WTC11 (cell line): ENCODE results near the gene FRK. TPM values are rescaled to one million over a fixed set of nuclear protein-coding genes. Genes with fewer than 3 reads are reported as not detected.

ENCODE experiments used
- ATAC-seq: fragments of 200-7000 bp; cut with Tn5 transposase; 2 replicates; pipeline ENCODE4 v1.10.0; 2021; ENCODE audit warnings: mild to moderate bottlenecking, moderate library complexity
- CTCF ChIA-PET: fragments of 300-600 bp; sonication (Branson Sonifier 250); formaldehyde crosslinking; loops from one replicate; lab custom pipeline; 2021; ENCODE audit warnings: antibody characterized with exemption; lab: Charles Lee
- POLR2A ChIA-PET: fragments of 350-600 bp; sonication (Branson Sonifier 250); formaldehyde crosslinking; loops from one replicate; lab custom pipeline; 2021; ENCODE audit warnings: antibody characterized with exemption; lab: Charles Lee
- DNase-seq: peaks from one replicate; pipeline ENCODE4 v3.0.0; 2021; ENCODE audit warnings: low spot score
- H3K27ac Mint-ChIP-seq: 2 replicates; pipeline ENCODE4 v1.8.0; 2021; ENCODE audit warnings: mixed read lengths
- H3K27me3 Mint-ChIP-seq: 2 replicates; pipeline ENCODE4 v1.8.0; 2021; ENCODE audit warnings: low read depth, mild to moderate bottlenecking, moderate library complexity, mixed read lengths
- H3K36me3 Mint-ChIP-seq: 2 replicates; pipeline ENCODE4 v1.8.0; 2021; ENCODE audit warnings: mixed read lengths
- H3K4me1 Mint-ChIP-seq: 2 replicates; pipeline ENCODE4 v1.8.0; 2022; ENCODE audit warnings: mixed read lengths
- H3K4me3 Mint-ChIP-seq: 2 replicates; pipeline ENCODE4 v1.8.0; 2021; ENCODE audit warnings: mild to moderate bottlenecking, moderate library complexity, mixed read lengths
- H3K9me3 Mint-ChIP-seq: 2 replicates; pipeline ENCODE4 v1.8.0; 2021; ENCODE audit warnings: mixed read lengths
- ELF4 ChIP-seq: sonication (generic); formaldehyde crosslinking; IDR thresholded peaks from 2 replicates; pipeline ENCODE4 v1.8.1; 2022; ENCODE audit warnings: low read depth, mild to moderate bottlenecking, moderate library complexity, missing genetic modification reagents
- ESRRA ChIP-seq: sonication (generic); formaldehyde crosslinking; IDR thresholded peaks from 2 replicates; pipeline ENCODE4 v1.8.1; 2022; ENCODE audit warnings: mild to moderate bottlenecking, missing genetic modification reagents, borderline replicate concordance
- FOXJ3 ChIP-seq: sonication (generic); formaldehyde crosslinking; IDR thresholded peaks from 2 replicates; pipeline ENCODE4 v1.9.0; 2021; ENCODE audit warnings: missing genetic modification reagents, mild to moderate bottlenecking, borderline replicate concordance
- GABPB1 ChIP-seq: sonication (generic); formaldehyde crosslinking; IDR thresholded peaks from 2 replicates; pipeline ENCODE4 v1.8.1; 2023; ENCODE audit warnings: mild to moderate bottlenecking, missing genetic modification reagents
- NR3C1 ChIP-seq: sonication (generic); formaldehyde crosslinking; conservative IDR thresholded peaks from 2 replicates; pipeline ENCODE4 v1.8.1; 2023; ENCODE audit warnings: low read depth, mild to moderate bottlenecking, missing genetic modification reagents
- OVOL2 ChIP-seq: fragments of 250-450 bp; sonication (Bioruptor Pico); IDR thresholded peaks from 2 replicates; pipeline ENCODE4 v1.9.0; 2021; ENCODE audit warnings: mild to moderate bottlenecking, borderline replicate concordance
- SP1 ChIP-seq: sonication (generic); formaldehyde crosslinking; conservative IDR thresholded peaks from 2 replicates; pipeline ENCODE4 v1.8.1; 2022; ENCODE audit warnings: missing genetic modification reagents
- ZNF138 ChIP-seq: sonication (generic); formaldehyde crosslinking; conservative IDR thresholded peaks from 2 replicates; pipeline ENCODE4 v1.8.1; 2022; ENCODE audit warnings: mild to moderate bottlenecking, moderate library complexity, missing genetic modification reagents
- ZNF396 ChIP-seq: fragments of 250-450 bp; sonication (Bioruptor Pico); IDR thresholded peaks from 2 replicates; pipeline ENCODE4 v1.8.0; 2021; ENCODE audit warnings: mild to moderate bottlenecking, moderate library complexity, borderline replicate concordance
- total RNA-seq: library from RNA; stranded (reverse); gene quantifications from 3 replicates; pipeline ENCODE4 v1.2.3, GENCODE V29; 2021
- TF ChIP-seq, protein P1 (sequence below): sonication (generic); formaldehyde crosslinking; IDR thresholded peaks from 2 replicates; pipeline ENCODE4 v1.8.1; 2022; ENCODE audit warnings: low read depth, mild to moderate bottlenecking, moderate library complexity, missing genetic modification reagents, borderline replicate concordance
- TF ChIP-seq, protein P2 (sequence below): fragments of 250-450 bp; sonication (Bioruptor Pico); IDR thresholded peaks from 2 replicates; pipeline ENCODE4 v1.9.0; 2021; ENCODE audit warnings: moderate library complexity, mild to moderate bottlenecking, inconsistent platforms, borderline replicate concordance
- TF ChIP-seq, protein P3 (sequence below): sonication (generic); formaldehyde crosslinking; IDR thresholded peaks from 2 replicates; pipeline ENCODE4 v1.8.0; 2022; ENCODE audit warnings: mild to moderate bottlenecking, missing genetic modification reagents
- TF ChIP-seq, protein P4 (sequence below): sonication (generic); formaldehyde crosslinking; IDR thresholded peaks from 2 replicates; pipeline ENCODE4 v1.8.1; 2023; ENCODE audit warnings: mild to moderate bottlenecking, missing genetic modification reagents, borderline replicate concordance
- TF ChIP-seq, protein P5 (sequence below): sonication (generic); formaldehyde crosslinking; IDR thresholded peaks from 2 replicates; pipeline ENCODE4 v1.8.0; 2023; ENCODE audit warnings: mild to moderate bottlenecking, missing genetic modification reagents

Gene FRK
- total RNA-seq, 1 experiment from 2014 or later, result 0.13 TPM

DNA sequence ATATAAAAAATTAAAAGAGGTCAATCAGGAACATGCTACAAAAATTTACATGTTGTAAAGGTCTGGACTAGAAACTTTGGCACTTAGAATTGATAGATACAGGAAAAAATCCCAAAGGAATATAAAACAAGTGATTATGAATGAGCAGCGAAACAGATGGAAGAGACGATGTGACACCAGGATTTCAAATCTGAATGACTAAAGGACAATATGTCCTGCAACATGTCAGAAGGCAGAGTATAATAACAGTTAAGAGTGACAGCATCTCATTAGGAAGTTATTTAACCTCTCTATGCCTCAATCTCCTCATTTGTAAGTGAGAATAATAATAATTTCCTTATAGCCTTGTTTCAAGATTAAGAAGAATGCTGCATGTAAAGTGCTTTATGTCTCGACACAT lies 50.3 kb downstream of the FRK start:
- ChIA-PET POLR2A (no interaction called here), CTCF (interaction anchor here (0.9 to 2.0 kb wide), 9 partner anchors 9 to 199 kb away, joined by 3 to 18 read pairs (median 5); no protein-coding TSS in a partner anchor)
- no peaks in the 10 kb centered on the region for H3K4me1 Mint-ChIP-seq
- H3K36me3 Mint-ChIP-seq, result no peaks in the 10 kb centered on the region
- DNase-seq (no peak), ATAC-seq (no peak)
- H3K9me3 Mint-ChIP-seq, result no peaks in the 10 kb centered on the region
- TF ChIP-seq ELF4 (CRISPR knock-in tag), result no peak
- no peaks in the 10 kb centered on the region for H3K27me3 Mint-ChIP-seq
- no peak overlapping the region for H3K4me3 Mint-ChIP-seq
- no peak overlapping the region for H3K27ac Mint-ChIP-seq

DNA sequence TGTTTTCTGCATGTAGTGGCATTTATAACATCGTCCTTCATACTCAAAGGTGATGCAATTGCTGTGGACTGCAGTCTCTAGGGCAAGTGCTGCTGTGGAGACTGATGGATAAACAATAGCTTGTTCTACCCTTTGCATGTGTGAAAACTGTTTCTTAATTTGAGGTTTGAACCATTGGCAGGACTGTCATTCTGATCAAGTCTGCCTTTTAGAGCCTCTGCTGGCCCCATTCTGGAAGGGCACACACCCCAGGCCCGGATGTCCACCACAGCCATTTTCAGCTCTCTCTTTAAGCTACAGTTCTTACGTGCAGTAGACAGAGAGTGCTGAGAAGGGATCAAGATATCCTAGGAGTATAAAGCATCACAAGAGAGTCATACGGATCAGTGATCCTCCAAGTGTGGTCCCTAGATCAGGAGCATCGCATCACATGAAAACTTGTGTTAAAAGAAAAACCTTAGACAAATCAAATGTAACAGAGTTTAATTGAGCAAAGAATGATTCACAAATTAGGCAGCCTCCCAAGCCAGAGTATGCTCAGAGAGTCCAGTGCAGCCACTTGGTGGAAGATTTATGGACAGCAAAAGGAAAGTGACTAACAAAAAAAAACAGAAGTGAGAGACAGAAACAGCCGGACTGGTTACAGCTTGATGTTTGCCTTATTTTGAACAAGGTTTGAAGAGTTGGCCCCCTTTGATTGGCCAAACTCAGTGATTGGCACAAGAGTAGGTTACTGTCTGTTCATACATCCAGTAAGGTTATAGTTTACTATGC lies 52.0 kb downstream of the FRK start:
- ChIA-PET POLR2A (no interaction called here), CTCF (interaction anchor here (0.6 to 1.2 kb wide), 3 partner anchors 39 to 88 kb away, joined by 3 to 4 read pairs (median 3); partner anchors contain the start of gene FRK)
- ATAC-seq (peak; percentile 53), DNase-seq (no peak)
- Mint-ChIP-seq H3K36me3 (no peaks in the 10 kb centered on the region), H3K27me3 (no peaks in the 10 kb centered on the region), H3K4me1 (no peaks in the 10 kb centered on the region), H3K27ac (no peak overlapping the region), H3K9me3 (no peaks in the 10 kb centered on the region), H3K4me3 (no peak overlapping the region)
- TF ChIP-seq OVOL2 (no peak), SP1 (CRISPR knock-in tag) (no peak), ESRRA (CRISPR knock-in tag) (no peak), FOXJ3 (CRISPR knock-in tag) (no peak), GABPB1 (no peak), ZNF396 (CRISPR knock-in tag) (no peak), ZNF138 (no peak)
- TF ChIP-seq, protein P1, sequence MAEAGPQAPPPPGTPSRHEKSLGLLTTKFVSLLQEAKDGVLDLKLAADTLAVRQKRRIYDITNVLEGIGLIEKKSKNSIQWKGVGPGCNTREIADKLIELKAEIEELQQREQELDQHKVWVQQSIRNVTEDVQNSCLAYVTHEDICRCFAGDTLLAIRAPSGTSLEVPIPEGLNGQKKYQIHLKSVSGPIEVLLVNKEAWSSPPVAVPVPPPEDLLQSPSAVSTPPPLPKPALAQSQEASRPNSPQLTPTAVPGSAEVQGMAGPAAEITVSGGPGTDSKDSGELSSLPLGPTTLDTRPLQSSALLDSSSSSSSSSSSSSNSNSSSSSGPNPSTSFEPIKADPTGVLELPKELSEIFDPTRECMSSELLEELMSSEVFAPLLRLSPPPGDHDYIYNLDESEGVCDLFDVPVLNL (CRISPR knock-in tag), result no peak

DNA sequence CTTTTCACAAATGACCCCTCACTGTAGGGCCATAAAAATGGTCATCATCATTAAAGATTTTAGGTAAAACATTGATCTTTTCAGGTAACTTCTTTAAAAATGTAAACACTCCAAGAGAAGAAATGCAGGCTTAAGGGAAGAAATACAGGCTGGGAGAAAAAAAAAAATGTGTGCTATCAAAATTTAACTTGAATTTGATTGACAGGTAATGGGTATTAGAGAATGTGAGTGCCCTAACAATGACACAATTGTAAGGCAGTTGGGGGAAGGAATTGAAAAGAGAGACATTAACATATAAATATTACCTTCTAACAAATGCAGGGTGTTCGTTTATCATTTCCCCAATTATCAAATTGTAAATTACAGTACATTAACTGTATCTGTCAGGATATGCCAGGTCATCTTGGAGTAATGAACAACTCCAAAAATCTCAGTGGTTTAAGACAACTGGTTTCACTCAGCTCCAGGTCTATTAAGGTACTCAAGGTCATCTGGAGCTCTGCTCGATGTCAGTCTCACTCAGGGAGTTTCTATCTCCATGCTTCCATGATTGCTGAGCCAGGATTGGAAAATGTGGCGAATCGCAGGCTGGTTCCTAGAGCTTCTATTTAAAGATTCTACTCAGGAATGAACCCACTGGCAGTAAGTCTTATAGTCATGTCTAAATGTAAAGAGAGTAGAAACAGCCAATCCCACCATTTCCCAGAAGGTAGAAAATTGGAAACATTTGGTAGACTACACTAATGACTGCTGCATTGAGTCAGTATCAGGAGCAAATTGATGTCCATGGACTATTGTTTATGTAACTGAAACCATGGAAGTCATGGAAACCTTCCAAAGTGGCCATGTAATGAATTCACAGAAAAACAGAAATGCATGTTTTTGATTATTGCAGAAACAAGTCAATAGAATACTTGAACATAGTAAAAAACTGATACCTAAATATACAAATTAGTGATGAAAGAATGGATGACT lies 55.6 kb downstream of the FRK start:
- H3K9me3 Mint-ChIP-seq, result no peaks in the 10 kb centered on the region
- no peak overlapping the region for H3K4me3 Mint-ChIP-seq
- H3K27me3 Mint-ChIP-seq, result no peaks in the 10 kb centered on the region
- ChIA-PET CTCF (no interaction called here), POLR2A (no interaction called here)
- TF ChIP-seq, protein P2, sequence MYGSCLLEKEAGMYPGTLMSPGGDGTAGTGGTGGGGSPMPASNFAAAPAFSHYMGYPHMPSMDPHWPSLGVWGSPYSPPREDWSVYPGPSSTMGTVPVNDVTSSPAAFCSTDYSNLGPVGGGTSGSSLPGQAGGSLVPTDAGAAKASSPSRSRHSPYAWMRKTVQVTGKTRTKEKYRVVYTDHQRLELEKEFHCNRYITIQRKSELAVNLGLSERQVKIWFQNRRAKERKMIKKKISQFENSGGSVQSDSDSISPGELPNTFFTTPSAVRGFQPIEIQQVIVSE (CRISPR knock-in tag), result no peak
- TF ChIP-seq, protein P3, sequence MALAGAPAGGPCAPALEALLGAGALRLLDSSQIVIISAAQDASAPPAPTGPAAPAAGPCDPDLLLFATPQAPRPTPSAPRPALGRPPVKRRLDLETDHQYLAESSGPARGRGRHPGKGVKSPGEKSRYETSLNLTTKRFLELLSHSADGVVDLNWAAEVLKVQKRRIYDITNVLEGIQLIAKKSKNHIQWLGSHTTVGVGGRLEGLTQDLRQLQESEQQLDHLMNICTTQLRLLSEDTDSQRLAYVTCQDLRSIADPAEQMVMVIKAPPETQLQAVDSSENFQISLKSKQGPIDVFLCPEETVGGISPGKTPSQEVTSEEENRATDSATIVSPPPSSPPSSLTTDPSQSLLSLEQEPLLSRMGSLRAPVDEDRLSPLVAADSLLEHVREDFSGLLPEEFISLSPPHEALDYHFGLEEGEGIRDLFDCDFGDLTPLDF (CRISPR knock-in tag), result no peak
- no peak for ATAC-seq
- no peaks in the 10 kb centered on the region for H3K36me3 Mint-ChIP-seq
- H3K27ac Mint-ChIP-seq, result no peak overlapping the region
- no peaks in the 10 kb centered on the region for H3K4me1 Mint-ChIP-seq
- no peak for DNase-seq

DNA sequence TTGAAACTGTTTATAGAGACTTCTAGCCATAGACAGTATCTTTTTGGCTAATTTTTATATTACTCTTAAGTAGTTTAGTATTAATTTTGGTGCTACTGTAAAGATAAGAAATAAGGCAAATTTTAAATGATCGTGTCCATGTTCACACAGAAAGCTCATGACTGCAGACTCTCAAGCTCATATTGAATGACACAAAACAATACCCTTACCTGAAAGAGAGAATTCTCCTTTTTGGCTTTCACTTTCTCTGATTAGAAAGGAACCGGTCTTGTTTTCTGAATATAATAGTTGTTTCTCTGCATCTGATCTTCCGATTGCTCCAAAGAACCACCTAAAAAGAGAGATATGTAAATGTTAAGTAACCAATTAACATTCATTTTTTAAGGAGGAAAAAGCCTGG lies 57.0 kb downstream of the FRK start:
- ChIA-PET CTCF (no interaction called here), POLR2A (no interaction called here)
- no peak for DNase-seq
- Mint-ChIP-seq H3K9me3 (no peaks in the 10 kb centered on the region), H3K4me1 (no peaks in the 10 kb centered on the region), H3K4me3 (no peak overlapping the region), H3K36me3 (no peaks in the 10 kb centered on the region), H3K27me3 (no peaks in the 10 kb centered on the region), H3K27ac (no peak overlapping the region)
- no peak for ATAC-seq
- no peak for TF ChIP-seq NR3C1
- TF ChIP-seq, protein P3 (CRISPR knock-in tag), result no peak
- TF ChIP-seq, protein P4, sequence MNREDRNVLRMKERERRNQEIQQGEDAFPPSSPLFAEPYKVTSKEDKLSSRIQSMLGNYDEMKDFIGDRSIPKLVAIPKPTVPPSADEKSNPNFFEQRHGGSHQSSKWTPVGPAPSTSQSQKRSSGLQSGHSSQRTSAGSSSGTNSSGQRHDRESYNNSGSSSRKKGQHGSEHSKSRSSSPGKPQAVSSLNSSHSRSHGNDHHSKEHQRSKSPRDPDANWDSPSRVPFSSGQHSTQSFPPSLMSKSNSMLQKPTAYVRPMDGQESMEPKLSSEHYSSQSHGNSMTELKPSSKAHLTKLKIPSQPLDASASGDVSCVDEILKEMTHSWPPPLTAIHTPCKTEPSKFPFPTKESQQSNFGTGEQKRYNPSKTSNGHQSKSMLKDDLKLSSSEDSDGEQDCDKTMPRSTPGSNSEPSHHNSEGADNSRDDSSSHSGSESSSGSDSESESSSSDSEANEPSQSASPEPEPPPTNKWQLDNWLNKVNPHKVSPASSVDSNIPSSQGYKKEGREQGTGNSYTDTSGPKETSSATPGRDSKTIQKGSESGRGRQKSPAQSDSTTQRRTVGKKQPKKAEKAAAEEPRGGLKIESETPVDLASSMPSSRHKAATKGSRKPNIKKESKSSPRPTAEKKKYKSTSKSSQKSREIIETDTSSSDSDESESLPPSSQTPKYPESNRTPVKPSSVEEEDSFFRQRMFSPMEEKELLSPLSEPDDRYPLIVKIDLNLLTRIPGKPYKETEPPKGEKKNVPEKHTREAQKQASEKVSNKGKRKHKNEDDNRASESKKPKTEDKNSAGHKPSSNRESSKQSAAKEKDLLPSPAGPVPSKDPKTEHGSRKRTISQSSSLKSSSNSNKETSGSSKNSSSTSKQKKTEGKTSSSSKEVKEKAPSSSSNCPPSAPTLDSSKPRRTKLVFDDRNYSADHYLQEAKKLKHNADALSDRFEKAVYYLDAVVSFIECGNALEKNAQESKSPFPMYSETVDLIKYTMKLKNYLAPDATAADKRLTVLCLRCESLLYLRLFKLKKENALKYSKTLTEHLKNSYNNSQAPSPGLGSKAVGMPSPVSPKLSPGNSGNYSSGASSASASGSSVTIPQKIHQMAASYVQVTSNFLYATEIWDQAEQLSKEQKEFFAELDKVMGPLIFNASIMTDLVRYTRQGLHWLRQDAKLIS (CRISPR knock-in tag), result no peak
- TF ChIP-seq, protein P5, sequence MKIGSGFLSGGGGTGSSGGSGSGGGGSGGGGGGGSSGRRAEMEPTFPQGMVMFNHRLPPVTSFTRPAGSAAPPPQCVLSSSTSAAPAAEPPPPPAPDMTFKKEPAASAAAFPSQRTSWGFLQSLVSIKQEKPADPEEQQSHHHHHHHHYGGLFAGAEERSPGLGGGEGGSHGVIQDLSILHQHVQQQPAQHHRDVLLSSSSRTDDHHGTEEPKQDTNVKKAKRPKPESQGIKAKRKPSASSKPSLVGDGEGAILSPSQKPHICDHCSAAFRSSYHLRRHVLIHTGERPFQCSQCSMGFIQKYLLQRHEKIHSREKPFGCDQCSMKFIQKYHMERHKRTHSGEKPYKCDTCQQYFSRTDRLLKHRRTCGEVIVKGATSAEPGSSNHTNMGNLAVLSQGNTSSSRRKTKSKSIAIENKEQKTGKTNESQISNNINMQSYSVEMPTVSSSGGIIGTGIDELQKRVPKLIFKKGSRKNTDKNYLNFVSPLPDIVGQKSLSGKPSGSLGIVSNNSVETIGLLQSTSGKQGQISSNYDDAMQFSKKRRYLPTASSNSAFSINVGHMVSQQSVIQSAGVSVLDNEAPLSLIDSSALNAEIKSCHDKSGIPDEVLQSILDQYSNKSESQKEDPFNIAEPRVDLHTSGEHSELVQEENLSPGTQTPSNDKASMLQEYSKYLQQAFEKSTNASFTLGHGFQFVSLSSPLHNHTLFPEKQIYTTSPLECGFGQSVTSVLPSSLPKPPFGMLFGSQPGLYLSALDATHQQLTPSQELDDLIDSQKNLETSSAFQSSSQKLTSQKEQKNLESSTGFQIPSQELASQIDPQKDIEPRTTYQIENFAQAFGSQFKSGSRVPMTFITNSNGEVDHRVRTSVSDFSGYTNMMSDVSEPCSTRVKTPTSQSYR (CRISPR knock-in tag), result no peak
